UCSD-AML1 (cell line): ENCODE data around the gene TPRX2.
A peak's percentile ranks its signal among the peaks of the same experiment; 100 is the strongest.
"Not testable (repeated sequence)": the region's sequence is repeated elsewhere in the genome, so short reads cannot be mapped to it uniquely, and the experiment has no call there.

Source experiments
- DNase-seq: peaks from one replicate; lab custom pipeline; 2025; ENCODE audit not compliant: unreplicated experiment; lab: John Stamatoyannopoulos, UW

Gene TPRX2

DNA sequence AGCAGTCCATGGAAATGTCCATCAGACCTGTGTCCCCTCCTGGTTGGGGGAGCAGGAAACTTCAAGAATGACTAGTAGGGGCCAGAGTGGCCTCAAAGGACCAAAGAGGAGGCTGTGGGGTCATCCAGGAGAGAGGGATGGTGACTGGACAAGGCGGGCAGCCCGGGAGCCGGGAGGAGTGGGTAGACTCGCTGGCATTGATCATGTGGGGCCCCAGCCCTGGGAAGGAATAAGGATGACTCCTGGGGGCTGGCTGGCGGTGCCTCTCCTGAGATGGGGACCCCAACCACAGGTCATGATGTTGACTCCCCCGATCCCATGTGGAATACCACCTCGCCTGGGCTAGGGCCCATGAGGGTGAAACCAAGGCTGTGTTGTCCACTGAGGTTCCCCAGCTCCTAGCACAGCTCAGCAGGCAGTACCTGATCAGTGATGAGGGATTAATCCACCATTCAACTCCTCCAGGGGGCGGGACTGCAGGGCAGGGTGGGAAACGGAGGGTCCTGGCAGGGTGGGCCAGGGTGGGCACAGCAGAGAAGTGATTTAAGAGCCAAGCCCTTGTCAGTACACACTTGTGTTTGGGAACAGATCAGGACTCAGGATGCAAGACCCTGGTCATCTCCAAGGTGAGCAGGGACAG, at the start of gene TPRX2:
Gene TPRX2, plus strand, starts transcription at position 590 of the 640 bp plus-strand sequence. Its CDS starts 12 bp downstream, at position 602.
- not testable (repeated sequence) for DNase-seq

- DNase-seq: peak; percentile 75
Measured at GRCh38 chr19:47813304-47813994, 45.6 kb upstream of the TPRX2 start.

DNA sequence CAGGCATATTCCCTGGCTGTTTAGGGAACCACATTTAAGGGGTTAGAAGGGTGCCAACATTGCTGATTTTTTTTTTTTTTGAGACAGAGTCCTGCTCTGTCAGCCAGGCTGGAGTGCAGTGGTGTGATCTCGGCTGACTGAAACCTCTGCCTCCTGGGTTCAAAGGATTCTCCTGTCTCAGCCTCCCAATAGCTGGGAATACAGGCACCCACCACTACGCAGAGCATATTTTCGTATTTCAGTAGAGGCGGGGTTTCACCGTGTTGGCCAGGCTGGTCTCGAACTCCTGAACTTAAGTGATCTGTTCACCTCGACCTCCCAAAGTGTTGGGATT, 45.1 kb upstream of the TPRX2 start:
- no peak for DNase-seq

DNA sequence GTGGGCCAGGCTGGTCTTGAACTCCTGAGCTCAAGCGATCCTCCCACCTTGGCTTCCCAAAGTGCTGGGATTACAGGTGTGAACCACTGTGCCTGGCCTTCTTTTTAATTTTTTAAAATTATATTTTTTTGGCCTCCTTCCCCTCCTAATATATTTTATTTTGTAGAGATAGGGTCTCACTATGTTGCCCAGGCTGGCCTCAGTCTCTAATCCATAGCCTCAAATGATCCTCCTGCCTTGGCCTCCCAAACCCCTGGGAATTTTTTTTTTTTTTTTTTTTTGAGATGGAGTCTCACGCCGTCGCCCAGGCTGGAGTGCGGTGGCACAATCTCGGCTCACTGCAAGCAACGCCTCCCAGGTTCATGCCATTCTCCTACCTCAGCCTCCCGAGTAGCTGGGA, 42.8 kb upstream of the TPRX2 start:
- not testable (repeated sequence) for DNase-seq

DNA sequence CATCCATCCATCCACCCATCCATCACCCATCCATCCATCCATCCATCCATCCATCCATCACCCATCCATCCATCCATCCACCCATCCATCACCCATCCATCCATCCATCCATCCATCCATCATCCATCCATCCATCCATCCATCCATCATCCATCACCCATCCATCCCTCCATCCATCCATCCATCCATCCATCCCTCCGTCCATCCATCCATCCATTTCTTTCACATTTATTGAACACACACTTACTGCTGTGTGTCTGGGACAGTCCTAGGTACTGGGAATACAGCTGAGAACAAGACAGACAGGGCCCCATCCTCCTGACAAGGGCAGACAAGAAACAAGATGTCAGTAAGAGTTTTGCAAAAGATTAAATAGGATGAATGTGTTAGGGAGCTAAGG, 40.8 kb upstream of the TPRX2 start:
- not testable (repeated sequence) for DNase-seq

GRCh38 chr19:47819858-47820257, 39.2 kb upstream of the TPRX2 start:
- no peak for DNase-seq

DNA sequence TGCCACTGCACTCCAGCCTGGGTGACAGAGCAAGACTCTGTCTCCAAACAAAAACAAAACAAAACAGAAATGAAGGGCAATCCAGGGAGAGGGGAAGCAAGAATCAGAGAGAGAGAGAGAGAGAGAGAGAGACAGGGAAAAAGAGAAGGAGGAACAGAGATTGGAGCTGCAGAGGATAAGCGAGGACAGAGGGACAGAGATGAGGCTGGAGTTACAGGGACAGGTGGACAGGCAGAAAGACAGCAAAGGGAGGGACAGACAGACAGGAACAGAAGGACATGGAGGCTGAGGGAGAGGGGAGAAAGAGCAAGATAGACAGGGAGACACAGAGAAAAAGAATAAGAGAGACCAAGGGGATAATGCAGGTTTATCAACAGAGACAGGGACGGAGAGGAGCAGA, 38.6 kb upstream of the TPRX2 start:
- no peak for DNase-seq

GRCh38 chr19:47821460-47822020, 37.5 kb upstream of the TPRX2 start, which contains the start of gene CRX:
Gene CRX (plus strand): TSS chr19:47821937. CDS start chr19:47834444, 12,507 bp downstream.
- DNase-seq: no peak

DNA sequence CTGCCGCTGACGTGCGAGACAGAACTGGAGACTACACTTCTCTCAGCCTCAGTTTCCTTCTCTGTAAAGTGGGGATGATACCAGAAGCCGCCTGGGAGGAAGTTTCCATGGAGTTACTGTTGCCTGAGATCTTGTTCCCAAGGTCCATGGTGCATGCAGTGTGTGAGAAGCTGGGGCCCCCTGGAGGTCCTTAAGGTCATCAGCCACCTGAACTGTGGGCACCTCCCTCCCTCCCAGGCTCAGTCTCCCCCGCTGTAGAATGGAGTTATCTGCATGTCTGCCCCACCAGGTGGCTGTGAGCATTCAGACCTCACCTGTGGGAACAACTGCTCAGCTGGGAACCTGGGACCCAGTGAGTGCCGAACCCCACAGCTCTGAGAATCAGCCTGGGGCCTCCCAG, 34.6 kb upstream of the TPRX2 start:
- no peak for DNase-seq

DNA sequence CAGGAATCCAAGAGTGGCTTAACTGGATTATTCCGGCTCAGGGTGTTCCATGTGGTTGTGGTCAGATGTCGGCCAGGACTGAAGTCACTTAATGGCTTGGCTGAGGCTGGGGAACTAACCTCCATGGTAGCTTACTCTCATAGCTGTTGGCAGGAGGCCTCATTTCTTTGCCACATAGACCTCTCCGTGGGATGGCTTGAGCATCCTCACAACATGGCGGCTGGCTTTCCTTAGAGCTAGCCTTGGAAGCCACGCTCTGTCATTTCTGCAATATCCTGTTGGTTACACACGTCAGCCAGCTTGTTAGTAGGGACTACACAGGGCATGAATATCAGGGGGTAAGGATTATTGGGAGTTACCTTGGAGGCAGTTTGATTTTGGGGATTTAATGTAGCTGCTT, 32.2 kb upstream of the TPRX2 start:
- DNase-seq: no peak

- no peak for DNase-seq
Measured at GRCh38 chr19:47832723-47833122, 26.3 kb upstream of the TPRX2 start.

DNA sequence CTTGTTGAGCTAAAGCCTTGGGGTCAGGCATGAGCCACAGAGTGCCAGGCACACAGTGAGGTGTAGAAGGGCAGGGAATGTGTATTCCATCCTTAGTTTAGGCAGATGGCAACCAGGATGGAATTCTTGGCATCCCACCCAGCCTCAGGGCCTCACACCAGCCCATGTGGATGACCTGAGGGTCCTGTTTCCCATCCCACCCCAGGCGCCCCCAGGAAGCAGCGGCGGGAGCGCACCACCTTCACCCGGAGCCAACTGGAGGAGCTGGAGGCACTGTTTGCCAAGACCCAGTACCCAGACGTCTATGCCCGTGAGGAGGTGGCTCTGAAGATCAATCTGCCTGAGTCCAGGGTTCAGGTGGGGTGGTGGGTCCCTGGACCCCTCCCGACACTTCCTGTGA, 23.0 kb upstream of the TPRX2 start:
- no peak for DNase-seq

DNA sequence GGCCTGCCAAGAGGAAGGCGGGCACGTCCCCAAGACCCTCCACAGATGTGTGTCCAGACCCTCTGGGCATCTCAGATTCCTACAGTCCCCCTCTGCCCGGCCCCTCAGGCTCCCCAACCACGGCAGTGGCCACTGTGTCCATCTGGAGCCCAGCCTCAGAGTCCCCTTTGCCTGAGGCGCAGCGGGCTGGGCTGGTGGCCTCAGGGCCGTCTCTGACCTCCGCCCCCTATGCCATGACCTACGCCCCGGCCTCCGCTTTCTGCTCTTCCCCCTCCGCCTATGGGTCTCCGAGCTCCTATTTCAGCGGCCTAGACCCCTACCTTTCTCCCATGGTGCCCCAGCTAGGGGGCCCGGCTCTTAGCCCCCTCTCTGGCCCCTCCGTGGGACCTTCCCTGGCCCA, 19.6 kb upstream of the TPRX2 start:
- no peak for DNase-seq

DNA sequence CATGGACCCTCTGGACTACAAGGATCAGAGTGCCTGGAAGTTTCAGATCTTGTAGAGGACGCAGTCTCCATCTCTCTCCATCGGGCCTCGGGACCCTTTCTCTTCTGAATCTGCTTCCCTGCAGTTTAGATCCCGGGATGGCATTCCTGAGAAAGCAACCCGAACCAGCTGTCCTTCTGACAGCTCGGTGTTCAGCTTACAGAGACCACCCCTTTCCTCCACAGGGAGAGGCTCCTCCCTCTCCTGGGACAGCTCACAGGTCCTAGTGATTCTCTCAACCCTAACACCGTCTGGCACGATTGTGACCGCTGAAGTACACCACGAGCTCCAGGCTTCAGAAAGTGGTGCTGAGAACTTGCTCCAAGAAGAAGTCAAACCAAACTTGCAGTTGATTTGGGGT, 19.1 kb upstream of the TPRX2 start:
- DNase-seq: no peak

- DNase-seq: no peak
Measured at GRCh38 chr19:47842941-47843340, 16.1 kb upstream of the TPRX2 start.

GRCh38 chr19:47848425-47848822, 10.6 kb upstream of the TPRX2 start:
- no peak for DNase-seq

GRCh38 chr19:47848823-47849473, 10.1 kb upstream of the TPRX2 start:
- DNase-seq: no peak

- no peak for DNase-seq
Measured at GRCh38 chr19:47853003-47853402, 6.0 kb upstream of the TPRX2 start.

- no peak for DNase-seq
Measured at GRCh38 chr19:47854459-47854858, 4.6 kb upstream of the TPRX2 start.

DNA sequence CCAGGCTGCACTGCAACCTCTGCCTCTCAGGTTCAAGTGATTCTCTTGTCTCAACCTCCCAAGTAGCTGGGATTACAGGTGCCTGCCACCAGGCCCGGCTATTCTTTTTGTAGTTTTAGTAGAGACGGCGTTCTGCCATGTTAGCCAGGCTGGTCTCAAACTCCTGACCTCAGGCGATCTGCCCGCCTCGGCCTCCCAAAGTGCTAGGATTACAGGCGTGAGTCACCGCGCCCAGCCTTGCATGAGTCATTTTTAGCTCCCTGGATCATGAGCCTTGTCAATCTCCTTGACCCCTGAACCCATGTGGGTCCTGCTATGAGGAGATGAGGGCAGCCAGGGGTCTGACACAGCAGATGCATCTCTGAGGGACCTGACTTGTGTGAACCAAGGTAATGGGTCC, 804 bp upstream of the TPRX2 start:
- not testable (repeated sequence) for DNase-seq

- DNase-seq: not testable (repeated sequence)
Measured at GRCh38 chr19:47859838-47860237, 803 bp downstream of the TPRX2 start.
